Activated naive CD8-positive, alpha-beta T cell treated with anti-CD3 and anti-CD28 coated beads, Interleukin-2, amount 50 U/mL, for 16 hours (primary cell): Measurements from ENCODE around the gene TNNI3K.
"Not testable (repeated sequence)": the region's sequence is repeated elsewhere in the genome, so short reads cannot be mapped to it uniquely, and the experiment has no call there.

ENCODE experiments used
- DNase-seq: peaks from one replicate; pipeline ENCODE4 v3.0.0-alpha.2; 2020; ENCODE audit warnings: low read depth, low spot score

The TNNI3K gene

GRCh38 chr1:74235153-74235552 is at the start of gene TNNI3K:
Gene TNNI3K, plus strand, starts transcription at chr1:74235387. Its CDS starts 65 bp downstream, at chr1:74235452.
- DNase-seq = no peak

DNA sequence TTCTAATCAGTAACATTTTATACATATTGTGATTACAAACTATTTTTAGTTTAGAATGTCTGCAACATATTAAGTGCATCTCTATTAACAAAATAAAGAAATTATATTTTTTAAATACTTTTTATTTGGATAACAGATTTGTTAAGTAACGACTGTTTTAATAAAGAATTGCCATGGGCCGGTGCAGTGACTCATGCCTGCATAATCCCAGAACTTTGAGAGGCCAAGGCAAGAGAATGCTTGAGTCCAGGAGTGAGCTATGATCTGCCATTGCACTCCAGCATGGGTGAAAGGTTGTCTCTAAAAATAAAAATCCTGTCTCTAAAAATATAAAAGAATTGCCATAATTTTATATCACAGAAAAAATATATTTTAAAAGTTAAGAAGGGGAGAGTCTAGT is 41.3 kb upstream of the TNNI3K start:
- no peak for DNase-seq

- DNase-seq = no peak
These were observed 39.8 kb upstream of the TNNI3K start for GRCh38 chr1:74195339-74195738.

DNA sequence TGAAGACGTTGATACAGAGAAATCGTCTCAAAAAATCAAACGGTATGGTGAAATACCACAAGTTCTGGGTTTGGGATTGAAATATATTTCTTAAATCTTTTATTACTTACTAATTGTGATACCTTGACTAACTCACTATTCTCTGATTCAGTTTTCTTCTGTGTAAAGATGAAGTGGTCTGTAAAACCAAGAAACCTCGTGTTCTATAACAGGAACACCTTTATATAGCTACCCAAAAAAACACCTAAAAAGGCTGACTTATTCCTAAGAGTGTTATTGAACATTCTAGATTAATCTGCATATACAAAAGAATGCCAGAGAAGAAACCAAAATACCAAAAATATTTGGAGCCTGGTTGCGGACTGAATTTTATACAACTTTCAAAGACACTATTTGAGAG is 37.9 kb upstream of the TNNI3K start:
- no peak for DNase-seq

DNA sequence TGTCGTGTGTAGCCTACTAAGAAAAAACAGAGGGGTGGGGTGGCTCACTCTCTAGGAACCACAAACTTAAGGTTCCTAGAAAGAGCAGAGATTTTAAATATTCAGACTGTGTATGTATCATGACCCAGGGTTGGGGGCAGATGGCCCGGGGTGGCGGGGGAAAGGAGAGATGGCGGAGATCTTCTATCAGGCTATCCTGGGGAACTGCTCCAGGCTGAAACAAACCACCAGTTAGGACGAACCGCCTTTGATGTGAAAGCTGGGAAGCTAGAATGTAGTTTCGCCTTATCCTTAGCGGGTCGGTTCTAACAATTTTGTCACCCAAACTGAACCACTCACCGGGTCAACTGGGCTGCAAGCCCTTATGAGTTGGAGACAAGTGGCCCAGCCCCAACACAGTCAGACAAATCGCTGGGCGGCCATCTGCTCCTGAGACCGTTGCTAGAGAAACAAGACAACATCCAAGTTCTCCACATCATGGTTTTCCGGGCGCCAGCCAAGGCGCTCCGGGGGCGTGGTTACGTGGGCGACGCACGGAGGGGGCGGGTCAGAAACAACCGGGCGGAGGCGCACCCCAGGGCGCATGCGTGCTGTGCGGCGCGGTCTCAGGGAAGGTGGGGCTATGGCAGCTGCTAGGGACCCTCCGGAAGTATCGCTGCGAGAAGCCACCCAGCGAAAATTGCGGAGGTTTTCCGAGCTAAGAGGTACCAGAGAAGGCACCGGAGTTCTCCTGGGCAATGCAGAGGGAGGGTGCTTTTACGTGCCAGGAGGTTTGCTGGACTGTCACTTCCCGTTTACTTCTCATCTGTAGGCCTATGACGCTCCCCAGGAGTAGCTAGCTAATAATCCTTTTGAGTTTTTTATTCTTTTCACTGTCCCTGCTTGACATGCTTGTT is 37.3 kb upstream of the TNNI3K start, which contains the start of the genes FPGT and LRRIQ3:
TSS of gene FPGT (plus strand) at position 586 of the 896 bp plus-strand sequence. CDS start at position 623, 37 bp downstream.
TSS of gene LRRIQ3 (minus strand) at position 520 of the 896 bp plus-strand sequence. CDS start 14,492 bp downstream, outside the sequence.
- peak; percentile 89 for DNase-seq

- DNase-seq = no peak
These were observed 35.7 kb upstream of the TNNI3K start for GRCh38 chr1:74199504-74199903.

GRCh38 chr1:74205266-74205665 is 29.9 kb upstream of the TNNI3K start:
- DNase-seq = no peak

GRCh38 chr1:74215229-74215628 is 20.0 kb upstream of the TNNI3K start:
- no peak for DNase-seq

GRCh38 chr1:74222701-74223100 is 12.5 kb upstream of the TNNI3K start:
- no peak for DNase-seq

DNA sequence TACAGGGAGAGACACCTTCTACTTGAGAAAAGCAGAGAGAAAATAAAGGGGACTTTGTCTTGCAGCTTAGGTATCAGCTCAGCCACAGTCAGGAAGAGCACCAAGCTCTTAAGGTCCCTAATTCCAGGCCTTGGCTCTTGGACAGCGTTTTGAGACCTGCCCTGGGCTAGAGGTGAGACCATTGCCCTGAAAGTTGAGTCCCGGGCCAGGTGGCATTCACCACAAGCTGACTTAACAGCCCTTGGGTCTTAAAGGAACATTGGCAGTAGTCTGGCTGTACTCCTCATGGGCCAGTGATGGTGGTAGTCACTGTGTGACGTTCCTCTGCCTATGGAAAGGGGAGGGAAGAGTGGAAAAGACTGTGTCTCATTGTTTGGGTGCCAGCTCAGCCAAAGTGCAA is 11.7 kb upstream of the TNNI3K start:
- DNase-seq = no peak

DNA sequence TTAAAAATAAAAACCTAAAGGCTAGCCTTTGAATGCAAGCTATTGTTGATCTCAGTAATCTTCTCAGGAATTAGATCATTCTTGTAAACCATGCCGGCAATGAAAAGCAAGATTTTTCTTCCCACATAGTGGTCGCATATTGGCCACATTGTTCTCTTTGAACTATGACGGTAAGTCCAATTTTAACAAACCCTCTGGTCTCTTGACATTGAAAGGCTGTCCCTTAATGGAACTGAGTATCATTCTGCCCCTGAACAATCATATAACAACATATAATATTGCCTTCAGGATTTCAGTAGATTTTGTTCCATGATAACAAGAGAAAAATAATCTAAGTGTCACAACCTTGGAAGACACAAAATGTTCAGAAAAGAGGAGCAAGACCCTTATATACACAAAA is 1.3 kb downstream of the TNNI3K start:
- no peak for DNase-seq

DNA sequence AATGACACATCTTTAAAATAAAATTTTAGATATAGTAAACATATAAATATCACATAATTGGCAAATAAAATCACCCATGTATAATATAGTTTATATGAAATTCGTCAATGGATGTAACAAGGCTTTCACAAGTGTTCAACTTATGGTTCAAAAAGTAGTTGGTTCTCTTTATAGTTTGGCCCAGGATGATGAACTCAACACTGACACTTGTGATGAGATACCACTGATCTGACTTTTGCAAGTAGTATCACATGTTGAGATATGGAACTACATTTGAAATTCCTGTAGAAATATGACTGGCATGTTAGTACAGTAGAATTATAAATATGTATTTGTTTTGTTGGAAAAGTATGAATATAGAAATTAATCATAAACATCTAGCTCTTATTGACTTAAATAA is 1.8 kb downstream of the TNNI3K start:
- DNase-seq = no peak

DNA sequence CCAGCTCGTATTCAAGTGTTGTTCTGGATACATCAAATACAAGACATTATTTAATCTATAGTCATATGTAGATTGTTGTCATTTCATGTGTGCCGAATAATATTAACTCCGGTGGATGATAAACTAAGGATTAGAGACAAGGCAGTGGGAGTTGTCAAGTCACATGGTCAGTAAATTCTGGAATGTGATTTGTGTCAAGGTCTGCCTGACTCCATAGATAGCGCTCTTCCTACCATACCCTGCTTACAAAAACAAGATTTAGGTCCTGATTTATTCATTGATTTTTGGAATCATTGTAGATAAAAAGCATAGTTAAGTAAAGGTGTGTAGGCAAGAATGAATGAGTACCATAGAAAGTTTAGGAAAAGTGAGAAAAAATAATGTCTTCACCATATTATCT is 2.6 kb downstream of the TNNI3K start:
- no peak for DNase-seq

GRCh38 chr1:74245168-74245772 is 10.1 kb downstream of the TNNI3K start:
- DNase-seq = no peak

DNA sequence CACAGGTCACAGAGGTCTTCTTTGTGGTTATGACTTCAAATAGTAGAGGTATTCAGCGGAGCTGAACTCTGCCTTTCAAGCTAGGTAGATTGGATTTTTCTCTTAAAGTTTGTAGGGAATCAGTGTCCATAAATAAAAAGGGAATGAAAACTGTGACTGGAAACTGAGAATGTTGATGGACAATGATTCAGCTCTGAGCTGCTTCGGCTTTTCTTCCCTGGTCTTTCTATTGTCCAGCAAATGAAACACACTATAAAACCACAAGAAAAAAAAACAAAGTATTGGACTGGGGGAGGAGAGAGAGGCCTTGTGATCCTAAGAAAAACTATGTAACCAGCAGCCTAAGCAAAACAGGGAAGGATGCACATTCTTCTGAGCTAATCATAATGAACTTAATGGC is 11.1 kb downstream of the TNNI3K start:
- no peak for DNase-seq

DNA sequence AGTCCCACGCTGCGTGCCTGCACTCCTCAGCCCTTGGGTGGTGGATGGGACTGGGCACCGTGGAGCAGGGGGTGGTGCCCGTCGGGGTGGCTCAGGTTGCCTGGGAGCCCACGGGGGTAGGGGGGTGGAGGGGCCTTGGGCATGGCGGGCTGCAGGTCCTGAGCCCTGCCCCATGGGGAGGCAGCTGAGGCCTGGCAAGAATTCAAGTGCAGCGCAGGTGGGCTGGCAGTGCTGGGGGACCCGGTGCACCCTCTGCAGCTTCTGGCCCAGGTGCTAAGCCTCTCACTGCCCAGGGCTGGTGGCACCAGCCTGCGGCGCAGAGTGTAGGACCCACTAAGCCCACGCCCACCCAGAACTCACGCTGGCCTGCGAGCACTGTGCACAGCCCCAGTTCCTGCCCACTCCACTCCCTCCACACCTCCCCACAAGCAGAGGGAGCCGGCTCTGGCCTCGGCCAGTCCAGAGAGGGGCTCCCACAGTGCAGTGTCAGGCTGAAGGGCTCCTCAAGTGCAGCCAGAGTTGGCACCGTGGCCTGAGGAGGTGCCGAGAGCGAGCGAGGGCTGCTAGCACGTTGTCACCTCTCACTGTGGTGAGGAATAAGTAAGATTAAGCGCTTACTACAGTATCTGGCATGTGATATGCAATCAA is 12.8 kb downstream of the TNNI3K start:
- no peak for DNase-seq

DNA sequence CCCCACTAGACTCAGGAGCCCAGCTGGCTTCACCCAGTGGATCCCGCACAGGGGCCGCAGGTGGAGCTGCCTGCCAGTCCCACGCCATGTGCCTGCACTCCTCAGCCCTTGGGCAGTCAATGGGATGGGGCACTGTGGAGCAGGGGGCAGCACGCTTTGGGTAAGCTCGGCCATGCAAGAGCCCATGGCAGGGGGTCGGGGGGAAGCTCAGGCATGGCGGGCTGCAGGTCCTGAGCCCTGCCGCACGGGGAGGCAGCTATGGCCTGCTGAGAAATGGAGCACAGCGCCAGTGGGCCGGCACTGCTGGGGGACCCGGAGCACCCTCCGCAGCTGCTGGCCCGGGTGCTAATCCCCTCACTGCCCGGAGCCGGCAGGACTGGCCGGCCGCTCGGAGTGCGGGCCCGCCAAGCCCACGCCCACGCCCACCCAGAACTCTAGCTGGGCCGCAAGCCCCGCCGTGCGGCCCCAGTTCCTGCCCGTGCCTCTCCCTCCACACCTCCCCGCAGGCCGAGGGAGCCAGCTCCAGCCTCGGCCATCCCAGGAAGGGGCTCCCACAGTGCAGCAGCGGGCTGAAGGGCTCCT is 18.1 kb downstream of the TNNI3K start:
- not testable (repeated sequence) for DNase-seq

DNA sequence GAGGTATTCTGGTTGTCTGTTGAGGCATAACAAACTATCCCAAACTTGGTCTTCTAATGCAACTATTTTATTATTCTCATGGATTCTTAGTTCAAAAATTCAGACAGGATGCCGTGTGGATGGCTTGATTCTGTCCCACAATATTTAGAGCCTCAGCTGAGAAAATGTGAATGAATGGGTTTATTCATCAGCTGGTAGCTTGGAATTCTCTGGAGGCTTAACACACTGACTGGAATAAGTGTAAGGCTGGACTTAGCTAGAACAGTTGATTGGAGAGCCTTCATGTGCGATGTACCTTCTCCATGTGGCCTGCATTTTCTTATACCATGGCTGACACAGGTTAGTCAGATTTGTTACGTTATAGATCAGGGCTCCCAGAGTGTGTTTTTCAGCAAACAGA is 30.8 kb downstream of the TNNI3K start:
- DNase-seq = no peak

GRCh38 chr1:74271503-74271902 is 36.3 kb downstream of the TNNI3K start:
- no peak for DNase-seq

DNA sequence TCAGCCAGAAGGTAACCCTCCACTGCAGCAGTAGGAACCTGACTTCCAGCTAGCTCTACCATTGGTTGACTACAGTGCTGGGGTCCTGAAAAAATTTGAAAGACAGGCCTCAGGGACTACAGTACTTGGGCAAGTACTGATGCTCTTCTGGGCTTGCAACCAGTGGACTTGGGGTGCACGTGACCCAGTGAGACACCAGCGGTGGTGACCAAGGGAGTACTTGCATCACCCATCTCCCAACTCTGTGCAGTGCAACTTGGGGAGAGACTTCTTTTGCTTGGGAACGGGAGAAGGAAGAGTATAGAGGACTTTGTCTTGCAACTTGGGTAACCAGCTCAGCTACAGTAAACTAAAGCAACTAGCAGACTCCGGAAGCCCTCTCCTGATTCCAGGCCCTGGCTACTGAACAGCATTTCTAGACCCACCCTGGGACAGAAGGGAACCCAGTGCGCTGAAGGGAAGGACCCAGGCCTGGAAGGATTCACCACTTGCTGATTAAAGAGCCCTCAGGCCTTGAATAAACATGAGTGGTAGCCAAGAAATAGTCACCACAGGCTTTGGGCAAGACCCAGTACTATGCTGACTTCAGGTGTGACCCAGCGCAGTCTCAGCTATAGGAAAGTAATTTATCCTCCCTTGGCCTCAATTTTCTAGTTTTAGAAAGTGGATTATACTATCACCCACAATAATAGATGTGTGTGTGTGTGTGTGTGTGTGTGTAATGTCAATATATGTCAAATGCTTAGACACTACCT is 45.6 kb downstream of the TNNI3K start:
- no peak for DNase-seq

GRCh38 chr1:74286414-74286813 is 51.2 kb downstream of the TNNI3K start:
- no peak for DNase-seq
